ENCODE data around the gene CREB3.

Gene CREB3

GRCh38 chr9:35702696-35703095 is 29.8 kb upstream of the CREB3 start:
- no peak for DNase-seq

- DNase-seq, result no peak
These were observed 28.4 kb upstream of the CREB3 start for GRCh38 chr9:35703906-35704672.

GRCh38 chr9:35705372-35705771 is 27.1 kb upstream of the CREB3 start:
- DNase-seq, result no peak

- no peak for DNase-seq
These were observed 26.5 kb upstream of the CREB3 start for GRCh38 chr9:35705836-35706430.

GRCh38 chr9:35706951-35707350 is 25.5 kb upstream of the CREB3 start:
- DNase-seq, result no peak

GRCh38 chr9:35708146-35708545 is 24.3 kb upstream of the CREB3 start:
- DNase-seq, result no peak

GRCh38 chr9:35710818-35711500 is 21.5 kb upstream of the CREB3 start:
- DNase-seq, result no peak

- DNase-seq, result no peak
These were observed 20.7 kb upstream of the CREB3 start for GRCh38 chr9:35711501-35712428.

GRCh38 chr9:35712762-35713400 is 19.6 kb upstream of the CREB3 start:
- no peak for DNase-seq

GRCh38 chr9:35713578-35713977 is 18.9 kb upstream of the CREB3 start:
- DNase-seq, result no peak

- no peak for DNase-seq
These were observed 18.3 kb upstream of the CREB3 start for GRCh38 chr9:35714123-35714522.

GRCh38 chr9:35714579-35715252 is 17.8 kb upstream of the CREB3 start:
- no peak for DNase-seq

GRCh38 chr9:35716230-35716629 is 16.2 kb upstream of the CREB3 start:
- peak in 1 of 2 donors; percentile 8 for DNase-seq

GRCh38 chr9:35717132-35717870 is 15.2 kb upstream of the CREB3 start:
- no peak for DNase-seq

GRCh38 chr9:35718721-35719511 is 13.6 kb upstream of the CREB3 start:
- no peak for DNase-seq

GRCh38 chr9:35719546-35719945 is 12.9 kb upstream of the CREB3 start:
- no peak for DNase-seq

- no peak for DNase-seq
These were observed 9.0 kb upstream of the CREB3 start for GRCh38 chr9:35723426-35723825.

GRCh38 chr9:35723908-35724307 is 8.6 kb upstream of the CREB3 start:
- no peak for DNase-seq

- no peak for DNase-seq
These were observed 7.1 kb upstream of the CREB3 start for GRCh38 chr9:35725362-35725761.

- no peak for DNase-seq
These were observed 5.5 kb upstream of the CREB3 start for GRCh38 chr9:35726931-35727330.
